Inflammatory macrophage treated with lipopolysaccharide for 4 hours (primary cell): ENCODE data around the gene MLH3.

ENCODE experiments used
- DNase-seq: peaks from one replicate; pipeline ENCODE4 v3.0.0-alpha.2; 2020

The MLH3 gene

GRCh38 chr14:74981462-74981782 is 69.8 kb downstream of the MLH3 start:
- DNase-seq: no peak

- DNase-seq: no peak
These were observed 70.4 kb downstream of the MLH3 start for GRCh38 chr14:74980731-74981461.

- no peak for DNase-seq
These were observed 70.9 kb downstream of the MLH3 start for GRCh38 chr14:74980398-74980730.

- no peak for DNase-seq
These were observed 71.5 kb downstream of the MLH3 start for GRCh38 chr14:74979442-74980397.

GRCh38 chr14:74979029-74979428 is 72.2 kb downstream of the MLH3 start:
- no peak for DNase-seq

- no peak for DNase-seq
These were observed 72.8 kb downstream of the MLH3 start for GRCh38 chr14:74978416-74978947.

GRCh38 chr14:74977901-74978385 is 73.3 kb downstream of the MLH3 start:
- no peak for DNase-seq

GRCh38 chr14:74977164-74977900 is 73.9 kb downstream of the MLH3 start:
- DNase-seq: no peak

- DNase-seq: no peak
These were observed 74.8 kb downstream of the MLH3 start for GRCh38 chr14:74976264-74977113.

- DNase-seq: no peak
These were observed 76.0 kb downstream of the MLH3 start for GRCh38 chr14:74975059-74975810.

- no peak for DNase-seq
These were observed 76.8 kb downstream of the MLH3 start for GRCh38 chr14:74974364-74975058.

- no peak for DNase-seq
These were observed 77.3 kb downstream of the MLH3 start for GRCh38 chr14:74973905-74974363.

GRCh38 chr14:74973003-74973653 is 78.1 kb downstream of the MLH3 start:
- DNase-seq: peak; percentile 53

GRCh38 chr14:74968811-74969210 is 82.5 kb downstream of the MLH3 start:
- no peak for DNase-seq

GRCh38 chr14:74965486-74966153 is 85.6 kb downstream of the MLH3 start:
- no peak for DNase-seq

GRCh38 chr14:74964787-74965485 is 86.3 kb downstream of the MLH3 start:
- DNase-seq: no peak
